A549 (cell line): ENCODE data around the gene NDUFV2. TPM values are rescaled to one million over a fixed set of nuclear protein-coding genes. Genes with fewer than 3 reads are reported as not detected.

ENCODE experiments used
- ATAC-seq, 2 experiments: fragments of 200-7000 bp in 1 of 2; fragments of >200 bp in 1 of 2; cut with Nextera tagmentation in 1 of 2; cut with Tn5 transposase in 1 of 2; 3 replicates each; pipeline versions ENCODE4 v1.8.0 to v1.9.1; 2018 to 2020; ENCODE audit warnings: mild to moderate bottlenecking in 1 of 2, moderate library complexity in 1 of 2
- CTCF ChIA-PET: fragments of 300-600 bp; sonication (Branson Sonifier 250); formaldehyde crosslinking; extraction: SDS; loops from one replicate; lab custom pipeline; 2021; ENCODE audit warnings: antibody characterized with exemption, inconsistent platforms; lab: Yijun Ruan, JAX
- POLR2A ChIA-PET: fragments of 350-600 bp; formaldehyde crosslinking; extraction: SDS; loops from one replicate; lab custom pipeline; 2021; ENCODE audit warnings: antibody characterized with exemption, inconsistent platforms; lab: Yijun Ruan, JAX
- DNase-seq, 2 experiments: peaks; one replicate each; pipeline versions ENCODE4 v3.0.0 to v3.0.0-alpha.2; 2011 to 2016; ENCODE audit warnings: low read depth in 1 of 2, low spot score in 1 of 2
- FAIRE-seq: peaks from 2 replicates; lab custom pipeline; 2011; peaks lifted over from hg19 to GRCh38; lab: Jason Lieb, UNC
- H3K27ac ChIP-seq, 2 experiments: fragments of >200 bp; sonication (Bioruptor Twin); formaldehyde crosslinking; 3 replicates each; pipeline ENCODE4 v1.5.1; 2016 to 2017
- H3K4me1 ChIP-seq: fragments of >200 bp; sonication (Bioruptor Twin); formaldehyde crosslinking; 3 replicates; pipeline ENCODE4 v1.6.1; 2016
- H3K4me2 ChIP-seq: fragments of >200 bp; sonication (Bioruptor Twin); formaldehyde crosslinking; 3 replicates; pipeline ENCODE4 v1.6.1; 2016
- H3K4me3 ChIP-seq: fragments of >200 bp; sonication (Bioruptor Twin); formaldehyde crosslinking; 3 replicates; pipeline ENCODE4 v1.5.1; 2016
- H3K9me3 ChIP-seq: fragments of >200 bp; sonication (Bioruptor Twin); formaldehyde crosslinking; 3 replicates; pipeline ENCODE4 v1.6.1; 2016
- ATOH8 ChIP-seq: fragments of 250-450 bp; sonication (Bioruptor Pico); IDR thresholded peaks from 2 replicates; pipeline ENCODE4 v1.5.0; 2020; ENCODE audit warnings: low read depth, mild to moderate bottlenecking, moderate library complexity
- CHD4 ChIP-seq: fragments of 200-600 bp; sonication (generic); IDR thresholded peaks from 2 replicates; pipeline ENCODE4 v1.6.1; 2016; ENCODE audit warnings: antibody characterized with exemption, mild to moderate bottlenecking, borderline replicate concordance
- CTCF ChIP-seq: fragments of >200 bp; sonication (Bioruptor Twin); formaldehyde crosslinking; IDR thresholded peaks from 3 replicates; pipeline ENCODE4 v1.5.1; 2016
- EHF ChIP-seq: fragments of 250-450 bp; sonication (Bioruptor Pico); IDR thresholded peaks from 2 replicates; pipeline ENCODE4 v1.5.0; 2020; ENCODE audit warnings: mild to moderate bottlenecking
- ELK1 ChIP-seq: fragments of 150-350 bp; IDR thresholded peaks from 2 replicates; pipeline ENCODE4 v1.6.1; 2014; ENCODE audit warnings: low read depth, mild to moderate bottlenecking, low read length
- GATA3 ChIP-seq: IDR thresholded peaks from 2 replicates; pipeline ENCODE4 v1.6.1; 2012; ENCODE audit warnings: borderline replicate concordance
- HDAC2 ChIP-seq: fragments of 200-600 bp; sonication (generic); IDR thresholded peaks from 2 replicates; pipeline ENCODE4 v1.6.1; 2016
- HMGXB4 ChIP-seq: fragments of 250-450 bp; sonication (Bioruptor Pico); IDR thresholded peaks from 2 replicates; pipeline ENCODE4 v1.5.0; 2021; ENCODE audit warnings: mild to moderate bottlenecking, moderate library complexity, borderline replicate concordance
- HOXA7 ChIP-seq: fragments of 250-450 bp; sonication (Bioruptor Pico); IDR thresholded peaks from 2 replicates; pipeline ENCODE4 v1.5.0; 2020; ENCODE audit warnings: mild to moderate bottlenecking, moderate library complexity
- HOXB13 ChIP-seq: fragments of 250-450 bp; sonication (Bioruptor Pico); IDR thresholded peaks from 2 replicates; pipeline ENCODE4 v1.5.0; 2020; ENCODE audit warnings: low read depth, mild to moderate bottlenecking, moderate library complexity
- HOXB5 ChIP-seq: fragments of 250-450 bp; sonication (Bioruptor Pico); IDR thresholded peaks from 2 replicates; pipeline ENCODE4 v1.5.0; 2020; ENCODE audit warnings: mild to moderate bottlenecking, moderate library complexity
- KDM1A ChIP-seq: fragments of 200-600 bp; sonication (generic); IDR thresholded peaks from 2 replicates; pipeline ENCODE4 v1.6.1; 2016; ENCODE audit warnings: low read depth, mild to moderate bottlenecking
- KDM5A ChIP-seq: fragments of 200-600 bp; sonication (generic); IDR thresholded peaks from 2 replicates; pipeline ENCODE4 v1.6.1; 2016; ENCODE audit warnings: antibody characterized with exemption, mild to moderate bottlenecking
- MAZ ChIP-seq: fragments of 150-350 bp; IDR thresholded peaks from 2 replicates; pipeline ENCODE4 v1.6.1; 2014; ENCODE audit warnings: antibody characterized with exemption, low read depth, low read length, borderline replicate concordance
- MYC ChIP-seq: IDR thresholded peaks from 2 replicates; pipeline ENCODE4 v1.6.1; 2012; ENCODE audit warnings: mild to moderate bottlenecking, inconsistent platforms, low read length, improper control_type of control experiment, borderline replicate concordance
- NPAS2 ChIP-seq: fragments of 250-450 bp; sonication (Bioruptor Pico); IDR thresholded peaks from 2 replicates; pipeline ENCODE4 v1.8.0; 2022; ENCODE audit warnings: mild to moderate bottlenecking, moderate library complexity, borderline replicate concordance
- NR3C1 ChIP-seq: fragments of >200 bp; sonication (Bioruptor Twin); formaldehyde crosslinking; IDR thresholded peaks from 3 replicates; pipeline ENCODE4 v1.6.1; 2017
- POLR2AphosphoS2 ChIP-seq: conservative IDR thresholded peaks from 2 replicates; pipeline ENCODE4 v1.6.1; 2012; ENCODE audit warnings: low read length, improper control_type of control experiment, inconsistent platforms
- RAD21 ChIP-seq, 2 experiments: fragments of >200 bp in 1 of 2; sonication (Bioruptor Twin) in 1 of 2; formaldehyde crosslinking in 1 of 2; IDR thresholded peaks in 1 of 2; conservative IDR thresholded peaks in 1 of 2; 2 replicates in 1 of 2; 3 replicates in 1 of 2; pipeline ENCODE4 v1.6.1; 2012 to 2018; ENCODE audit warnings: inconsistent platforms in 1 of 2
- REST ChIP-seq: fragments of 200-600 bp; sonication (generic); IDR thresholded peaks from 2 replicates; pipeline ENCODE4 v1.6.1; 2016; ENCODE audit warnings: antibody characterized with exemption, mild to moderate bottlenecking, moderate library complexity
- RFX5 ChIP-seq: fragments of 450-650 bp; IDR thresholded peaks from 2 replicates; pipeline ENCODE4 v1.7.1; 2014; ENCODE audit warnings: antibody characterized with exemption, mild to moderate bottlenecking, moderate library complexity
- RNF2 ChIP-seq: fragments of 200-600 bp; sonication (generic); IDR thresholded peaks from 2 replicates; pipeline ENCODE4 v1.6.1; 2016; ENCODE audit warnings: low read depth, mild to moderate bottlenecking, antibody characterized with exemption, moderate library complexity, borderline replicate concordance
- TFCP2L1 ChIP-seq: fragments of 250-450 bp; sonication (Bioruptor Pico); IDR thresholded peaks from 2 replicates; pipeline ENCODE4 v1.5.0; 2021; ENCODE audit warnings: mild to moderate bottlenecking
- USF2 ChIP-seq: fragments of 450-650 bp; IDR thresholded peaks from 2 replicates; pipeline ENCODE4 v1.6.1; 2014; ENCODE audit warnings: antibody characterized with exemption
- WGBS: methylation state at CpG from one replicate; pipeline ENCODE4 v1.1.6; 2017; ENCODE audit errors: missing lambda C conversion rate; 5-methylcytosine and 5-hydroxymethylcytosine counted together
- polyA plus RNA-seq, 4 experiments: library from polyadenylated mRNA; depleted of rRNA in 3 of 4; stranded (reverse); fragments of >200 nt; fragmentation: RNase III in 1 of 4; extraction: RNeasy Plus Mini Kit Qiagen cat#74134 plus additional on column Dnase treatment in 1 of 4; gene quantifications; 2 replicates in 3 of 4; 3 replicates in 1 of 4; pipeline ENCODE4 v1.2.3, GENCODE V29; 2011 to 2017

The NDUFV2 gene
- polyA plus RNA-seq, 2 of the 4 experiments (the other 2 are of a cell fraction), result 115 to 180 TPM

GRCh38 chr18:9174302-9174701 lies 71.8 kb downstream of the NDUFV2 start:
- TF ChIP-seq CHD4 (no peak), HOXA7 (no peak), ELK1 (no peak), POLR2AphosphoS2 (no peak), EHF (CRISPR knock-in tag) (no peak), RAD21 (conservative IDR thresholded peaks at IDR 0.05 in 1 of 2, IDR thresholded peaks at IDR 0.05 in 1 of 2) (no peak), NR3C1 (no peak), USF2 (no peak), MYC (no peak)
- DNase-seq (no peak), FAIRE-seq (no peak), ATAC-seq (no peak)
- CTCF ChIA-PET, result no interaction called here
- Histone ChIP-seq H3K9me3 (no peaks in the 10 kb centered on the region), H3K4me3 (no peak overlapping the region), H3K4me2 (no peak overlapping the region), H3K27ac (no peak overlapping the region), H3K4me1 (no peaks in the 10 kb centered on the region)
- WGBS, result 100% methylated on average over 2 of the region's 4 CpGs
- POLR2A ChIA-PET, result no interaction called here

- TF ChIP-seq GATA3, result no peak
- TF ChIP-seq TFCP2L1 (CRISPR knock-in tag), result no peak
- TF ChIP-seq MAZ, result no peak
- TF ChIP-seq HOXB5 (CRISPR knock-in tag), result no peak
- no peak for TF ChIP-seq REST
- TF ChIP-seq RFX5, result no peak
- TF ChIP-seq KDM1A, result no peak
- TF ChIP-seq HDAC2, result no peak
- TF ChIP-seq KDM5A, result no peak
- TF ChIP-seq RNF2, result no peak
- TF ChIP-seq NPAS2 (CRISPR knock-in tag), result no peak
- TF ChIP-seq CTCF, result no peak
- no peak for TF ChIP-seq HMGXB4 (CRISPR knock-in tag)
- no peak for TF ChIP-seq HOXB13 (CRISPR knock-in tag)
- no peak for TF ChIP-seq ATOH8 (CRISPR knock-in tag)
- WGBS, result 87% methylated on average over 1 of the region's 1 CpG
- Histone ChIP-seq H3K9me3 (no peaks in the 10 kb centered on the region), H3K4me2 (no peak overlapping the region), H3K27ac (no peak overlapping the region), H3K4me1 (no peaks in the 10 kb centered on the region), H3K4me3 (no peak overlapping the region)
- ChIA-PET POLR2A (no interaction called here), CTCF (no interaction called here)
- ATAC-seq (no peak), FAIRE-seq (no peak), DNase-seq (no peak)
These were observed 72.6 kb downstream of the NDUFV2 start for GRCh38 chr18:9175115-9175514.
